ENCODE measurements around the gene C19orf73. TPM values are rescaled to one million over a fixed set of nuclear protein-coding genes. Genes with fewer than 3 reads are reported as not detected.

The C19orf73 gene, protein sequence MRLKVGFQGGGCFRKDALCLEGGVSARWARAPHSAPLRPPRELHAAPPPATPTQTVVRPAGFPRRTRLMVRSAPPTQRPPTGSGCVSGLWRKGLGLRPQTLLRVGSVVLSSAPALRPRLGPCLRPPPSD
- total RNA-seq = 1.1 and 1.2 TPM in 2 replicates

DNA sequence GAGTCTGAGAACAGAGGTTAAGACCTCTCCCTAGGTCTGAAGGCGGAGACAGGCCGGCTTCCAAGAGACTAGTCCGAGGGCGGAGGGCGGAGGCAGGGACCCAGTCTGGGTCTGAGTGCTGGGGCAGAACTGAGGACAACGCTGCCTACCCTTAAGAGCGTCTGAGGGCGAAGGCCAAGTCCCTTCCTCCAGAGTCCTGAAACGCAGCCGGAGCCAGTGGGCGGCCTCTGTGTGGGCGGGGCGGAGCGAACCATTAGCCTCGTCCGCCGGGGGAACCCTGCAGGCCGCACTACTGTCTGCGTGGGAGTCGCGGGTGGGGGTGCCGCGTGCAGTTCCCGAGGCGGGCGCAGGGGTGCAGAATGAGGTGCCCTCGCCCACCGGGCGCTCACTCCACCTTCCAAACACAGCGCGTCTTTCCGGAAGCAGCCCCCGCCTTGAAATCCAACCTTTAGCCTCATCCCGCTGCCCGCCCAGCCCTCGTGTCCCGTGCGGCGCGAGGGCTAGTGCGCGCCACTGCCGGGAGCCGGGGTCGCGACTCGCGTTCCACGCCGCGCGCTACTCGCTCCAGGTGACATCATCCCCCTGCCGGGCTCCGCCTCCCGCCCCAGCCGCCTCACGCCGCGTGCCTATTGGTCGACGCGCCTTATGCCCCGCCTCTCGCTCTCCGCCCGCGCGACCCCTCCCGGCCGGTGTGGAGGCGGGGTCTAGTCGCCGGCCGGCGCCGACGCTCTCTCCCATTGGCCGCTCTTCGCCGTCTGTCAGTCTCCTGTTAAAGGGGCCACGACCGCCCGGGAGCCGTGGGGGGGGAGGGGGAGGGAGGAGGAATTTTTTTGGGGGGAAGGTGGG lies at the start of gene C19orf73:
C19orf73 (minus strand) TSS at position 579 of the 846 bp plus-strand sequence; CDS start at position 458, 121 bp downstream.

DNA sequence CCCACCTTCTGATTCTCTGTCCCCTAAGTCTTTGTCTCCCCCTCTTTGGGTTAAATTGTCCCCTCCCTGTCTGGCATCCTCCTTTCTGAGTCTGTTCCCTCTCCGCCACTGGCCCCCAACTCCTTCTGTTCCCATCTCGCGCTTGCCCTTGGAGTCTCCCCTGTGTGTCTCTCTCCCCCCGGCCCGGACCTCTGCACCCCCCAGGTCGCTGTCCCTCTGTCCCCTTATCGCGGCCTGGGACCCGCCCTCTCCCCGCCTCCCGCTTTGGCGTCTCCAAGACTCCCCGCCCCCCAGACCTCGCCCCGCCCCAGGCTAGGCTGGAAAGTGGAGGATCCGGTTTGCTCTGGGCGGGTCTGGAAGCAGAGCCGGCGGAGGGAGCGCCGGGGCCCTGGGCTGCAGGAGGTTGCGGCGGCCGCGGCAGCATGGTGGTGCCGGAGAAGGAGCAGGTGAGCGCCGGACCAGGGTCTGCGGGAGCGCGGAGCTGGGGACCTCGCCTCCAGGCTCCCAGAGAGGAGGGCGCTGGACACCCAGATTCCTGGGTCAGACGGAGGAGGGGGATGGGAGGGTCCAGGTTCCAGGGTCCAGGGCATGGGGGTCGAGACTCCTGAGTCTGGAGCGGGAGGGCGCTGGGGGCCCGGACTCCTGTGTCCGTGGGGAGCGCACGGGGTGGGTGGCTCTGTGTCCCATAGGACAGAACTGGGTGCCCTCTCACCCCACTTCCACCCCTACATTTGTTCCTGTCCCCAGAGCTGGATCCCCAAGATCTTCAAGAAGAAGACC lies 38.7 kb upstream of the C19orf73 start, which contains the start of gene TRPM4:
TRPM4 (plus strand) TSS at position 348 of the 780 bp plus-strand sequence; CDS start at position 423, 75 bp downstream.

DNA sequence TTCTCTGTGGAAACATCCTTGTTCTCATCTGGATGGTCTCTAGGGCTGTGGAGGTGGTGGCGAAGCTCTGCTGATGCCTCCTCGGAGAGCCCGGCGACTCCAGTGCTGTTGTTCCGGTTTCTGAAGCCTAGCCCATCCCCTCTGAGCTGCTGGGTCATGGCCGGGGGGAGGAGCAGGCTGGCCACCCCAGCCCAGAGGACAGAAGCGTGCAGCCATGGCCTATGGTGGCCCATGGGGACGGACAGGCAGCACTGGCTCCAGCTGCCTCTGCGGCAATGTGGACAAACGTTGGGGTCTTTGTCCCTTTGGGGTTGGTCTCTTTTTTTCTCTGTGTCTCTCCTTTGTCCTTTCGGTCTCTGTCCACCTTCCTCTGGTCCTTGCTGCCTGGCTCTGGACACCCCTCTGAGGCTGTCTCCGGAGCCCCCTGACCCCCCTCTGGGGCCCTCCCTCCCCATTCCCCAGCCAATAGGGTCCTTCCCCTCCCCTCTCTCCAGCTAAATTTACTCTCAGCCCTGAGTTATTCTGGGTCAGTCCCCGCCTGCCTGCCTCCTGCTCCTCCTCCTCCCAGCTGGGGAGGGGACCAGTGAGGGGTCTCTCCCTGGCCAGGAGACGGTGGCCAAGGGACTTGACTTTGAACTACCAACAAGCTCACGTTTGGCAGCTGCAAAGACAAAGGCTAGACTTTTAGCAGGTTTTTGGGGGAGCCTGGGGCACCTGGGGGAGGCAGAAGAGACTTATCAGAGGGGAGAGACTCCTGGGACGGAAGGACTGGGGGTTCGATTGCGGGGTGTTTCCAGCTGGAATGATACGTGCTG lies 36.3 kb upstream of the C19orf73 start, which contains the start of gene HRC:
HRC (minus strand) TSS at position 392 of the 815 bp plus-strand sequence; CDS start at position 233, 159 bp downstream.

DNA sequence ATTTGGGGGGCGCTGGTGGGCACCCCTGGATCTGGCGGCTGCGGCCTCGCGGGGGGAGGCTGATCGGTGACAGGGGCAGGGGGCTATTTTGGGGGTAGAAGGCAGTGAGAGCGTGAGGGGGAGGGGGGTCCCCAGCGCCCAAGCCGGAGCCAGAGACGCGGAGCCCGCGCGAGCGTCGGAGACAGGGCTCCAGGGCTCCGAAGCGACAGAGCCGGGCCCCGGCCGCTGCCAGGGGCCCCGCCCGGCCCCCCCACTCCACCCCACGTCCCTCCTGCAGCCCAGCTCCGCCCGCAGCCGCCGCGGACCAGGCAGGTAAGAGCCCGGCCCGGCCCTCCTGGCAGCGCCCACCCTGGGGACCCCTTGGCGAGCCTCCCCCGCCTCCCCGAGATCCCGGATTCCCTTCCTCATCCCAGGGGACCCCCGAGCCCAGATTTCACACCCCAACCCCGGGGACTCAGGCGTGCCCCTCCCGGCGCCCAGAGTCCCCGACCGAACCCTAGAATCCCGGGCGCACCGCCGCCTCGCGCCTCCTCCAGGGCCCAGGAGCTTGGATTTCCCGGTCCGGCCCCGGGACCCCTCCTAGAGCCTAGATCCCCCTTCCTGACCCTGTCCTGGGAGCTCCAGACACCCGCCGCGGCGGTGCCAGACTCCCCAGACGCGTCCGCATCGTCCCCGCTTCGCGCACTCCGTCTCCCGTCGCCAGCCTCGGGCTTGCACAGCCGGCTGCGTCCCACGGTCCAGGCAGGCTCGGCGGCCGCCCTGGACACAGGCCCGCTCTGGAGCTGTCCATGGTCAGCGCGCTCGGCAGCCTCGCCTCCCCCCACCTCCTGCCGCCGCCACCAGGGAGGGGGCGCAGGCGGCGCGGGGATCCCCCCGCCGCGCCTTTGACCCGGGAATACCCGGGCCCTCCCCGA lies 725 bp upstream of the C19orf73 start, which contains the start of gene PPFIA3:
PPFIA3 (plus strand) TSS at position 134 of the 914 bp plus-strand sequence. CDS start 8,330 bp downstream, outside the sequence.

DNA sequence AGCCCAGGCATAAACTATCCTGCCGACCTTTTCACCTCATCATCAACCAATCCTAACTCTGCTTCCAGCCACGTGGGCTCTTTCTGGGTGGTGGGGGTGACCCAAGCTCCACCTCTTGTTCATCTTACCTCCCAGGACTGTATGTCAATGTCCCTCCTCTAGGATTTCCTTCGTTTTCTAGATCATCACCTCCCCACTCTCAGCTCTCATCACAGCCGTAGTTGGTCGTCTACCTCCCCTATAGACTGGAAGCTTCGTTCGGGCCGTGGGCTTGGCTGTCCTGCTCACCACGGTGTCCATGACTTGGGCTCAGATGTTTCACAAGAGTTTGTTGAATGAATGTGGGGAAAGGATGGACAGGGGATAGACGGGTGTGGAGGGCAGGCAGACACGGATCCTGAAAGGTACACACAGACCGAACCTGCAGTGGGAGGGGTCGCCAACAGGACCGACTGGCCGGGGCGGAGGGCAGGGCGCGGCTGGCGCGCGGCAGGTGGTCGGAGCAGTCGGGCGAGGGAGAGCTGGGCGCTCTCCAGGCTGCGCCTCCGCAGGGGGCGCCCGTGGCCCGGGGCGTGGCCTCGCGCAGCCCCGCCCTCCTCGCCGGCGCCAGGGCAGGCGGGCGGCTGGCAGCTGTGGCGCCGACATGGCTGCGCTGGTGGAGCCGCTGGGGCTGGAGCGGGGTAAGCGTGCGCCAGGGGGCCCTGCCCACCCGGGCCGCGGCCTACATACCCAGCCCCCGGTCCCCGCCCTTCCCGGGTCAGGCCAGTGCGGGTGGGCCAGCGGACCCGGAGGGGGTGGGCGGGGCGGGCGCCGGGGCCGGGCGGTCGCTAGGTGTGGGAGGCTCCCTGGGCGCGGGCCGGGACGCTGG lies 4.9 kb downstream of the C19orf73 start, which contains the start of gene LIN7B:
LIN7B (plus strand) TSS at position 609 of the 868 bp plus-strand sequence; CDS start at position 644, 35 bp downstream.

DNA sequence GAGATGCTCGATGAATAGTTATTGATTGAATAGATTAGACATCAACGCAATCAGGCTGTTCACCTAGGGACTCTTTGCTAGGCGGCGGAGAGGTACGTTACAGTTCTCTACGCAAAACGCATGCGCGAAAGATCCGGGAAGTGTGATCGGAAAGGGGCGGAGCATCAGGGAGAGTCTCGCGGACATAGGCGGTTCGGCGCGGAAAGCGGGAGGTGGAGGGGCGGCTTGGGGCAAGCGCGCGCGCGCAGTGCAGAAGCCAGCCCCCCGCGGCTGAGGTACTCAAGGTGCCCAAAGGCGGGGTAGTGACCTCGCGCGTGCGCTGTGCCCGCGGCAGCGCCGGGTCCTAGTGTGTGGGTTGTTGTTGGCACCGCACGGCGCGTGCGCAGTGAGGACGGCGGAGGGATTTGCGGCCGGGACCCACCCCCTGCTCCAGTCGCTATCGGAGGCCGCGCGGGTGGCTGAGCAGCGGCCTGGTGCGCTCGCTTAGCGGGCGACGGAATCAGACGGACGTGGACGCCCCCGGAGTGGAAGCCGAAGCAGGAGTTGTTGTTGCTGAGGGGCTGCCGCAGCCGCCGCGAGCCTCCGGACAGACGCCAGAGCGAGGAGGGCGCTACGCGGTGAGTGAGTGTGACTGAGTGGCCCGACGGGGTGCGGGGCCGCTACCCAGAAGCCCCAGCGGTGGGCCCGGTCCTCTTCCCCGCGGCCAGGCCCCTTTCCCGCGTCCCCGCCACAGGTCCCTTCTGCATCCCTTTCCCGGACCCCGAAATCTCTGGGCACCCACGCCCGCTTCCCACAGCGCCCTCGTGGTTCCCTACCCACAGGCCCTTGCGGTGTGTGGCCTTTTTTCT lies 33.7 kb downstream of the C19orf73 start, which contains the start of gene SNRNP70:
SNRNP70 (plus strand) TSS at position 432 of the 848 bp plus-strand sequence. CDS start 964 bp downstream, outside the sequence.

Other genes starting within 250 kb of the C19orf73 start
- gene PPP1R15A, start 246.7 kb downstream of the C19orf73 start, total RNA-seq = 57.1 and 97.7 TPM in 2 replicates
- under 0.01 TPM in 1 of 2 replicates, not detected in the other for gene TULP2, start 220.4 kb downstream of the C19orf73 start, total RNA-seq
- 169 and 221 TPM in 2 replicates for gene NUCB1, start 218.8 kb downstream of the C19orf73 start, total RNA-seq
- gene DHDH, start 185.4 kb downstream of the C19orf73 start, total RNA-seq = 0.12 TPM in 1 of 2 replicates, not detected in the other
- gene BAX, start 164.3 kb downstream of the C19orf73 start, total RNA-seq = 48.5 and 68.4 TPM in 2 replicates
- gene FTL, start 153.8 kb downstream of the C19orf73 start, total RNA-seq = 2,006 and 2,638 TPM in 2 replicates
- gene GYS1, start 125.8 kb downstream of the C19orf73 start, total RNA-seq = 32.5 and 37.1 TPM in 2 replicates
- gene RUVBL2, start 125.3 kb downstream of the C19orf73 start, total RNA-seq = 190 and 270 TPM in 2 replicates
- gene LHB, start 102.1 kb downstream of the C19orf73 start, total RNA-seq = not detected in 2 replicates
- not detected in 2 replicates for gene CGB3, start 94.8 kb downstream of the C19orf73 start, total RNA-seq
- not detected in 2 replicates for gene CGB2, start 87.3 kb downstream of the C19orf73 start, total RNA-seq
- gene CGB1, start 82.2 kb downstream of the C19orf73 start, total RNA-seq = not detected in 2 replicates
- gene CGB5, start 75.3 kb downstream of the C19orf73 start, total RNA-seq = not detected in 2 replicates
- gene CGB8, start 70.0 kb downstream of the C19orf73 start, total RNA-seq = not detected in 2 replicates
- gene CGB7, start 61.4 kb downstream of the C19orf73 start, total RNA-seq = not detected in 2 replicates
- not detected in 2 replicates for gene NTF4, start 54.3 kb downstream of the C19orf73 start, total RNA-seq
- gene KCNA7, start 46.4 kb downstream of the C19orf73 start, total RNA-seq = not detected in 2 replicates
- 143 and 151 TPM in 2 replicates for gene SNRNP70, start 33.7 kb downstream of the C19orf73 start, total RNA-seq
- 13.0 and 15.6 TPM in 2 replicates for gene LIN7B, start 4.8 kb downstream of the C19orf73 start, total RNA-seq
- 1.8 and 2.1 TPM in 2 replicates for gene PPFIA3, start 401 bp upstream of the C19orf73 start, total RNA-seq
- 0.26 and 1.2 TPM in 2 replicates for gene HRC, start 36.3 kb upstream of the C19orf73 start, total RNA-seq
- gene TRPM4, start 38.6 kb upstream of the C19orf73 start, total RNA-seq = 20.5 and 33.0 TPM in 2 replicates
- 0.12 and 0.26 TPM in 2 replicates for gene SLC6A16, start 206.0 kb upstream of the C19orf73 start, total RNA-seq
- gene CD37, start 216.3 kb upstream of the C19orf73 start, total RNA-seq = not detected in 2 replicates
- gene TEAD2, start 243.3 kb upstream of the C19orf73 start, total RNA-seq = 13.7 and 16.0 TPM in 2 replicates
- gene DKKL1, start 244.7 kb upstream of the C19orf73 start, total RNA-seq = not detected in 2 replicates

Data from aortic smooth muscle cell (primary cell).